GM19240 (cell line): ENCODE measurements around the gene SEH1L.
"Not testable (repeated sequence)": the region's sequence is repeated elsewhere in the genome, so short reads cannot be mapped to it uniquely, and the experiment has no call there.

Experiments
- DNase-seq: peaks from one replicate; pipeline ENCODE4 v3.0.0; 2011; ENCODE audit warnings: low spot score; ENCODE audit not compliant: insufficient read length

The SEH1L gene

DNA sequence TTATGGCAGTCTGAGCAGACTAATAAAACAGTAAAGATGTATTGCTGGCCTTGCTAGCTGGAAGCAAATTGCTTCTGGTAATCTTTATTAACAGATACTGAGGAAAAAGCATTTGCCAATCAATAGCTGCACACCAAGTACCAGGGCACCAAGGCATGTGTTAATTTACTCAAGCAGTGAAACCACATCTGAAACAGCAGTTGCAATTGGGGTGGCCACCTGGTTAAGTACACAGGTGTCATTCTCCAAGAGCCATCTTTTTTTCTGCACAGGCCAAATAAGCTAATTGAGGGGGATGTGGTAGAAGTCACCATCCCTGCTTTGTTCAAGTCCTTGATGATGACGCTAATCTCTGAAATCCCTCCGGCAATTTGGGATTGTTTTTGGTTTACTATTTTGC is 8.6 kb upstream of the SEH1L start:
- DNase-seq = no peak

DNA sequence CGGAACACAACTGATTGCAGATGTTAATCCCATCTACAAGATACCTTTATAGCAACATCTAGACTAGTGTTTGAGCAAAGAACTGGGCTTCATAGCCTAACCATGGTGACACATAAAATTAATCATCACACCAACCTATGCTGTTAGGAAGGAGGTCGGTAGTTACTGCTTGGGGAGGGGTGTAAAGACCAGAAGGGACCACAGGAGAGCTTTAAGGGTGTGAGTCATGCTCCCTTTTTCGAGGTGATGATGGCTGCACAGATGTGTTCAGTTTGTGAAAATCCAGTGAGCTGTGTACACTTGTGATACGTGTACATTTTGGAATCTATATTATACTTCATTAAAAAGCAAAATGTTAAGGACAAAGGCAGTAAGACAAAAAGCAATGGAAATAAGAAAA is 4.6 kb upstream of the SEH1L start:
- no peak for DNase-seq

DNA sequence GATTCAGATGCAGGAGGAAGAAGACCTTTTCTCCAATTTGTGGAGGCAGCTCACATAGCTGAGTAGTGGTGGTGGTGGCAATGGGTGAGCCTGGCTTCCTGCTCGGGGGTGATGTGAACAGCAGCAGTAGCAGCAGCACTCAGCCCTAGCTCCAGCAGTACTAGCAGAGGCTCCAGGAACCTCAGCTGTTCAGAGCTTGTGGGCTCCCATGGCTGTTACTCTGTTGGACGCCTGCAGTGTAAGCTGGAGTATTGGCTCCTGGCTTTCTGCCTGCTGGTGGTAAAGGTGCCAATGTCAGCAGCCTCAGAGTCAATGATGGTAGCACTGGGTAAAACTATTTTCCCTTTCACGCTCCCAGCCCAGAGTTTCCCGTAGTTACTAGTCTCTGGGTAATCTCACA is 3.1 kb upstream of the SEH1L start:
- DNase-seq = no peak

DNA sequence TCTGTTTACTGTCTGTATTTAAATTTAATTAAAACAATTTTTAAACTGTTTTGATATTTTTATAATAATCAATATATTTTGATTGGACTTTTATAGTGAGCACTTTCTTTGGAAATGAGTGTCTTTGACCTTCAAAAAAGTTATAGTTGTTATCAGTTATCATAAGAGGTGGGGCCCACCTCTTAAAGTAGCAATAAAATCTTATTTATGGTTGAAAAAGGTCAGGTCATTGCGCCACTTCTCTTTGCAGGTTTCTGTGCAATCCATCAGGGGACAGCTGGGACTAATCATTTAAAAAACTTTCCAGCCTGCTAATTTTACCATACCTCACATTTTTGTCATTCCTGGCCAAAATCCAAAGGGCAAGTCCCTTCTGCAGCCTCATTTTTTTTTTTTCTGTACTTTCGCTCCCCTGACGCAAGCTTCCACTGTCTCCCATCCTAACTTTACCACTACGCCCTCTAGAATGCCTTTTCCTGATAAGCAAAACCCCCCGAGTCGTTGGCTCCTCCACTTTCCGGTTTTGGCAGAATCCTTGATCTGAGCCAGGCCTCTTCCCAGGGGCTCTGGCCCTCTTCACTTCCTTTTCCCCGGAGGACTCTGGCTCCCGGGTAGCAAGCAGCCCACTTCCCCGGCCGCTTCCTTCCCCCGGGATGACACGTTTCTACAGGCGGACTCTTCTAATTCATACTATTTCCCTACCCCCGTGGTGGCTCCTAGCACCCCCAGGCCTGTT is 1.1 kb upstream of the SEH1L start:
- DNase-seq = no peak

DNA sequence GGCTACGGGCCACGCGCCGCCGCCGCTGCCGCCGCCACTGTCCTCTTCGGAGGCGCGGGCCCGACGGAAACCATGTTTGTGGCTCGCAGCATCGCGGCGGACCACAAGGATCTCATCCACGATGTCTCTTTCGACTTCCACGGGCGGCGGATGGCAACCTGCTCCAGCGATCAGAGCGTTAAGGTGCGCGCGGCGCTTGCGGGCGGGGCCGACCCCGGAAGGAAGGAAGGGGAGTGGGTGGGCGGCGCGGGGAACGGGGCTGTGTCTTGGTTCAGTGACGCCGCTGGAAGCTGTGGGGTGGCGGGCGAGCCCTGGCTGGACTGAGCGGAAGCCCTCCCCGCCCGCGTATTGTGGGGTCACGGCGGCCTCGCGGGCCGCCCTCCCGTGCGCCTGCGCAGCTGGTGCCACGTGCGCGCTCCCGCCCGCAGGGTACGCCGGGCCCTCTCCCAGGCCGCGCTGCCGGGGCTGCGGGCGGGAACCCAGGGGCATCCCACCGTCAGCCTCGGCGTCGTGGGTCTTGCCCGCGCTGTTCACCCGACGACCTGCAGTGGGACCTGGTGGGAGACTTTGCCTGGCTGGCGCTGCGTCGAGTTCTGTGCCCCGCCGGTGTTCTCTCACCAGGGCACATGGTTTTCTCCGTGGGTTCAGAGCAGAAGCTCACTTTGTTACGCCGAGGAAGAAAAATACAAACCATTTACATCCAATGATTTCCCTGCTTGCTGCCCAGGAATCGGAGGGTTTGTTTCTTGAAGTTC is 416 bp downstream of the SEH1L start:
- DNase-seq = peak; percentile 77

DNA sequence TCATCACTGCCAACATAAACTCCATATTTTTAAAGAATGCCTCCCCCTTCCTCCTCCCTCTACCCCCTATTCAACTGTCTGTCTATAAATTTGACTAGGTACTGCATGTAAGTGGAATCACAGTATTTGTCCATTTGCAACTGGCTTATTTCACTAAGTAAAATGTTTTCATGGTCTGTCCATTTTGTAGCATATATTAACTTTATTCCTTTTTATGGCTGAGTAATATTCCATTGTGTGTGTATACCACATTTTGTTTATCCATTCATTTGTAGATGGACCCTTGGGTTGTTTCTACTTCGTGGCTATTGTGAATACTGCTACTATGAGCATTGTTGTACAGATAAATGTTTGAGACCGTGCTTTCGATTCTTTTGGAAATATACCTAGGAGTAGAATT is 10.7 kb downstream of the SEH1L start:
- no peak for DNase-seq

DNA sequence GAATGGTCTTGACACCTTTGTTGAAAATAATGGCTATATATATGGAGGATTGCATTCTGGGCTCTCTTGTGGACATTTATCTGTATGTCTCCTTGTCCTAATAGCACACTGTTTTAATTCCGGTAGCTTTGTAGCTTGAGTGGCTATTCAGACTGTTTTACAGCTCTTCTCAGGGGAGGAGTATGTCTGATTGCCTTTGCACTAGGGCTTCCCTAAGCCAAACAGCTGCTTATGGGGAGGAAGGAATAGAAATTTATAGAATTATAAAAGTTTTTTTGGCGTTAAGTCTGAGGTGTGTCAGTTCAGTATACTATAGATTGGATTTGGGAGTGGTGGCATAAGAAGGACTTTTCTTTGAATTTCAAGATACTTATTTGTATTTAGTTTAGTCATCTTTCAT is 12.6 kb downstream of the SEH1L start:
- DNase-seq = no peak

DNA sequence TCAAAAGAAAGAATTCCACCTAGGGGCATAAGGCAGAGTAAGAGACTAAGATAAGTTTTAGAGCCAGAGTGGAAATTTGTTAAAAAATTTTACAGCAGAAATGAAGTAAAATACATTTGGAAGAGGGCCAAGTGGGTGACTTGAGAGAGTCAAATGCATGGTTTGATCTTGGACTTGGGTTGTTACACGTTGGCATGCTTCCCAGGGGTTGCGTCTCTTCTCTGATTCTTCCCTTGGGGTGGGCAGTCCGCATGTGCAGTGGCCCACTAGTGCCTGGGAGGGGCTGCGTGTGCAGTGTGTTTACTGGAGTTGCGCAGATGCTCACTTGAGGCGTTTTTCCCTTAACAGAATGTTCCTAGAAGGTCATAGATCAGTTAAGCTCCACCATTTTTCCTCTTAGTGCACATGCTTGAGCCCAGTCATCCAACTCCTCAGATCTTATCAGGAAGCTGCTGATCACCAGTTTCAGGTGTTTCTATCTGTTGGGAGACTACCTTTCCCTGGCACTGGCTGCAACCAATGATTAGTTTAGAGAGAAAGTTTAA is 13.1 kb downstream of the SEH1L start:
- DNase-seq = no peak

DNA sequence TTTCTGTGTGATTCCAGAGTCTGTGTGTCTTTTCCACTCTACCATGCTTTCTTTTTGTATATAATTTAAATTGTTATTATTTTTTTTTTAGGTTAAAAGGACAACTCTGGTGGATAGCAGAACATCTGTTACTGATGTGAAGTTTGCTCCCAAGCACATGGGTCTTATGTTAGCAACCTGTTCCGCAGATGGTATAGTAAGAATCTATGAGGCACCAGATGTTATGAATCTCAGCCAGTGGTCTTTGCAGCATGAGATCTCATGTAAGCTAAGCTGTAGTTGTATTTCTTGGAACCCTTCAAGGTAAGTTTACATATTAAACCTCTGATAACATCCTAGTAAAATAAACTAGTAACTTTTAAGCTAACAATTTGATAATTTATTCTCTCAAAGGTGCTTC is 15.3 kb downstream of the SEH1L start:
- no peak for DNase-seq

DNA sequence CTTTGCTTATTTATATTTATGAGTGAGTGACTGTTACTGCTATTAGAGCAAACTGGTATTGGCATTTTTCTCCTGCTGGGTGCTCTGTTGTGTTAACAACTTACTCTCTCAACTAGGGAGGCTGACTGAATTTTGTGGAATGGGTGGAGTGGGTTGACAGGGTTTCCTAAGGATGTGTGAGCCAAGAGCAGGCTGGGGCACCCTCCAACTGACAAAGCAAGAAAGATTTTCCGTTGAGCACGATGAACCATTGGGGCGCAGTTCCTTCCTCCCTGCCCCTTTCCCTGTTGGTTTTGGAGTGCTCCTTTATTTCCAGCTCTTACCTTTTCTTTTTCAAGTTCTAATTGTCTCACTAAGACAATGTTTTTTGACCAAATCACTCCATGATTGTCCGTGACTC is 20.3 kb downstream of the SEH1L start:
- DNase-seq = no peak

DNA sequence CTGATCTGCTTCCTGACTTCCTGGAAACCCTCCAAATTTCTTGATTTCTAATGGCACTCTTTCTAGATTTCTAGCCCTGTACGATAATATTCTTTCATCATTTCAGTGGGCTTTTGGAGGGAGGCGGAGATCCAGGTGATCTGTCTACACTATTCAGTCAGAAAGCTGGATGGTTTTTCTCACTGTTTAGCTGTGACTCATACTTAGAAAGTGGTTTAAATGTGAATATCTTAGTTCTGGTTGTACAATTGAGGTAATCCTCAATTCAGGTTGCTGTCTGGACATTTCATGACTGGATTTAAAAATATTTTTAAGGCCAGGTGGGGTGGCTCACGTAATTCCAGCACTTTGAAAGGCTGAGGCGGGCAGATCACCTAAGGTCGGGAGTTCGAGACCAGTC is 20.8 kb downstream of the SEH1L start:
- no peak for DNase-seq

DNA sequence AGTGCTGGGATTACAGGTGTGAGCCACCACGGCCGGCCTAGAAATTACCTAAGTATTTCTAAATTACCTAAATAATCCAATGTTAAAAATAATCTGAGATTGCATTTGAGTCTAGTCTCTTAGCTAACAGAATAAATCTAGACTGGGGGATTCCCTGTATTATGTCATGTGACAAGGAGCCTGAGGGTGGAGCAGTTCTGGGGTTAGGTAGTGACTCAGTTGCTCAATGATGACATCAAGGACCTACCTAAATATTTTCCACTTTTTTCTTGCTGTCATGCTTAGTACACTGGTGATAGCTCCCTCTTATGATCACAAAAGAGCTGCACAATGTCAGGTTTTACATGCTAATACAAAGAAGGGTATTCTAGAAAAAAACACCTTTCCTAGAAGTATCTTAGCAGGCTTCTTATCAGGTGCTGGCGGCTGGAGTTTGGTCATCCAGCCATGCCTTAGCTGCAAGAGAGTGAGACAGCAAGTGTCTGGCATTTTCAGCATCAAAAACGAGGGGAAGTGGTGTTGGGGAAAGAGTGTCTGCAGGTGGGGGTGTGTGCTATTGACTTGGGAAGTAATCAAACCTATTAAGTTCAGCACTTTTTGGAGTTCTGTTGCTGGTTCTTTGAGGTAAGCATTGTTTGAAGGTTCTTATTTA is 25.9 kb downstream of the SEH1L start:
- no peak for DNase-seq

DNA sequence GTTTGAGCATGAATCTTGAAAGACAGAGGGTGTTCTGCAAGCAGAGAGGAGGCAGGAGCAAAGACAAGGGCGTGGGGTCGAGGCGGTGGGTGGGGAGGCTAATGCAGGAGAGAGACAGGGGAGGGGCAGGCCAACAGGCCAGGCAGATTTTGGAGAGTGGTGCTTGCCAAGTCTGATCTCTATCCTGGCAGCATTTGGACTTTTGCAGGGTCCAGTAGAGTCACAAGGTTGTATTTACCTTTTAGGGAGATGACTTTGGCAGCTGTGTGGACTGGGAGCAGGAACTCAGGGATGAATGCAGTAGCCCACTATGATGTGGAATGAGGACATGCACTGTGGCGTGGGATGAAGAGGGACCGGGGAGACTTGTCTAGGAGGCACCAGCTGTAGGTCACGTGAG is 27.7 kb downstream of the SEH1L start:
- DNase-seq = no peak

DNA sequence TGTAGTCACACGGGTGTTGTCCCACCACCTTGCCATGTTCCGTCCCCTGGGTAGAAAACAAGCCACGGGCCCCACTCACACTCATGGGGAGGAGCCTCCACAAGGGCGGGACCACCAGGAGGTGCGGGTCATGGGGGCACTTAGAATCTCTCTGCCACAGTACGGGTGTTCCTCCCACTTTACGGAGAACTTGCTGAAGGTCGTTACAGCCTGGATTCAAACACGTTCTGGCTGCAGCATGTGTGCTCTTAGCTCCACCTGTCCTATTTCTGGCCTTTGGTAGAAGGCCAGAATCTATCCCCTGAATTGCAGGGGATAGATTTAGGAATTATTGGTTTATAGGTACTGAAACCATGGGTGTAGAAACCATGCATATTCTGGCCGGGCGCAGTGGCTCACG is 28.5 kb downstream of the SEH1L start:
- DNase-seq = no peak

DNA sequence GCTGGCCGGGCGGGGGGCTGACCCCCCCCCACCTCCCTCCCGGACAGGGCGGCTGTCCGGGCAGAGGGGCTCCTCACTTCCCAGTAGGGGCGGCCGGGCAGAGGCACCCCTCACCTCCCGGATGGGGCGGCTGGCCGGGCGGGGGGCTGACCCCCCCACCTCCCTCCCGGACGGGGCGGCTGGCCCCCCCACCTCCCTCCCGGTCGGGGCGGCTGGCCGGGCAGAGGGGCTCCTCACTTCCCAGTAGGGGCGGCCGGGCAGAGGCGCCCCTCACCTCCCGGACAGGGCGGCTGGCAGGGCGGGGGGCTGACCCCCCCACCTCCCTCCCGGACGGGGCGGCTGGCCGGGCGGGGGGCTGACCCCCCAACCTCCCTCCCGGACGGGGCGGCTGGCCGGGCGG is 32.3 kb downstream of the SEH1L start:
- DNase-seq = not testable (repeated sequence)

DNA sequence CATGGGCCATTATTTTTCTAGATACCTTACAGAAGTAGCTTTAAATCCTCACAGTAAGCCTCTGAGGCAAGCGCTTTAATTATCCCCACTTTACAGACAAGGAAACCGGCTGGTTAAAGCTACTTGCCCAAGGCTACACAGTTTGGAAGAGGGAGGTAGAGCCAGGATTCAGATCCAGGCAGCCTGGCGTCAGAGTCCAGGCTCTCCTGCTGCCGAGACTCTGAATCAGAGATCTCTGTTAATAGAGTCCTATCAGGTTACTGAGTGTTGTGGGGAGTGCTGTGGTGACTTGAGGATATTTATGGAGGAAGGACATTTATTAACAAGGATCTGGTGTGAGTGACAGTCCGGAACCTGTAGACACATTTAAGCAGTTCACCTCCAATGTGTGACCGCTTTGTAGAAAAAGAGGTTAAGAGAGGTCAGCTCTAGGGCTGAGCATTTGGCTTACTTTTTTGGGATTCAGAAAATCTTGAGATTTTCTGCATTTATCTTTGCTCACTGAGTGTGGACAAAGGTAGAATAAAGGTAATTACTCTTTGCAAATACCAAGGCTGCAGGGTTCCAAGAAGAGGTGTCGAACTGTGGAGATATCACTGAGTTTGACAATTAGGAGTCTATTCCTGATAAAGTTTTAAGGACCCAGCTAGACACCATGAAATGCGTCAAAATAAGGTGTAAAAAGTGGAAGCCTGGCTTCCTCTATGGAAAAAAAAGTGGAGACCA is 41.7 kb downstream of the SEH1L start:
- DNase-seq = no peak

DNA sequence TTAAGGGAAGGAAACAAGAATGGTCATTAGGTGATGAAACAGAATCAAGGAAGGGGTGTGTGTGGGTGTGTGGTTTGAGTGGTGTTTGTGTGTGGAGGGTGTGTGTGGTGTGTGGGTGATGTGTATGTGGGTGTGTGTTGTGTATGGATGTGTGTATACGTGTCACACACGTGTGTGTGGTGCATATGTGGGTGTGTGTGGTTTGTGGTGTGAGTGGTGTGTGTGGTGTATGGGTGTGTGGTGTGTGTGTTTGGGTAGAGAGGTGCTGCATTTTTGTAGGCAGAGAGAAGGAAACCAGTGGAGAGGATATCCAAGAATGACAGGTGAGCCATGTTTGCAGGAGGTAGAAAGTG is 42.3 kb downstream of the SEH1L start:
- no peak for DNase-seq

DNA sequence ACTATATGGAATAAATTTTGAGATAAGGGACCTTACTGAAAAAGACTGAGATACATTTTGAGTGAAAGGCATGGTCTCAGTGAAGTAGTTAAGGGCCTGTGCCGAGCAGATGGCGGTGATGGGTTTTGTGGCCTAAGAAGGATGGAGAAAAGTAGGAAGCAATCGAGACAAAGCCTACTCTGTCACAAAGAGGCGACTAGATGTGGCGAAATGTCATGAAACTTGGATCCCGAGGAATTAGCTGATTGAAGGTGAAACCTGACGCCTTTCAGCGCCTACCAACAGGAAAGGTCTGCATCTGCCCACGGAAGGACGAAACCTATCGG is 42.8 kb downstream of the SEH1L start:
- DNase-seq = no peak

DNA sequence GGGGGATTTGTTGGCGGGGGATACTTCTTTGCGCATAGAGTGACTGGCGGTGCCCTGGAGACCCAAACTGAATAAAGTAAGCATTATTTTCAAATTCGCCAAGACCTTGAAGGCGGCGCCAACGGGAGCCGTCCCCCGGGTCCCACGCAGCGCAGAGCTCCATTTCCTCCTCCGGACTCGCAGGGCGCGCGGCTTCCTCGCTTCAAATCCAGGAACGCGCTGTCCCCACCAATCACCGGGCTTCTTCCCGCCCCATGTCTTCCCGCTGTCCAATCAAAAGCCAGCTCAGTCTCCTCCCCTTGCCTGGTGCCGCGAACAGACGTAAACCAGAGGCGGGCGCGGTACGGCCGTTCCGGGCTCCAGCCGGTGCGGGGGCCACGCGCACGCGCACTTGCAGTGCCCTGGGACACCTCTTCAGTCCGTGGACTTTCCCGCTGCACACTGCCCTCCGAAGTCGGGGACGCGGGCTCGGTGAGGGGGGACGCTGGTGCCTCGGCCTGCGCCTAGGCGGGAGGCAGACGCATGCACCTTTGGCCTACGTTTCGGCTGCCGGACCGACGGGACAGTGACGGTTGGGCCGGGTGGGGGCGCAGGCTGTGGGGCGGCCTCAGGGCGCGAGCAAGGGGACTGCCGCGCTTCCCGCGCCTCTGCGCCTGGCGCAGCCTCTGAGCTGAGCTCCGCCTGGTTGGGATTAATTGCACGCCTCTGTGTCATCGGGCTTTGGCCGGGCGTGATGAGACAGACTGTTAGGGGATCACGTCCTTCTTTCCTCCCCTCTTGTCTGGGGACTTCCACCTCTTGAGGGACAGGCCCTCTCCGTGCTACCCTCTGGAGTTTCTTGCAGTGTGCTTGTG is 43.4 kb downstream of the SEH1L start, which contains the start of gene CEP192:
TSS of gene CEP192 (plus strand) at position 396 of the 854 bp plus-strand sequence. CDS start 8,063 bp downstream, outside the sequence.
- peak; percentile 59 for DNase-seq

DNA sequence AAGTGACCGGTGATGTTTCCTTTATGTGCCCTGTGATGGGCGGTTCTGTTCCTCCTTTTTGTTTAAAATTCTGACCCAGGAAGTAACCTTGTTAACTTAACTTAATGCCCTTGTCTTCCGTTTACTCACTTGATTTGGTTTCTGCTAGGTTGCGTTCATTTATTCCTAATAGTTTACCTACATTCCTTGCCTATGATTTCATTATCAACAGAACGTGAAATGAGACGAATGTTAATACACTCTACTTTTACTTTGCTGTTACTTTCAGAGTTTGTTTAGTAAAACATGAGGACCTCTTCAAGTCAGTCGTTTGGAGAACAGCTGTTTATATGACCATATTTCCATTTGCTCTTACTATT is 44.0 kb downstream of the SEH1L start:
- DNase-seq = no peak

DNA sequence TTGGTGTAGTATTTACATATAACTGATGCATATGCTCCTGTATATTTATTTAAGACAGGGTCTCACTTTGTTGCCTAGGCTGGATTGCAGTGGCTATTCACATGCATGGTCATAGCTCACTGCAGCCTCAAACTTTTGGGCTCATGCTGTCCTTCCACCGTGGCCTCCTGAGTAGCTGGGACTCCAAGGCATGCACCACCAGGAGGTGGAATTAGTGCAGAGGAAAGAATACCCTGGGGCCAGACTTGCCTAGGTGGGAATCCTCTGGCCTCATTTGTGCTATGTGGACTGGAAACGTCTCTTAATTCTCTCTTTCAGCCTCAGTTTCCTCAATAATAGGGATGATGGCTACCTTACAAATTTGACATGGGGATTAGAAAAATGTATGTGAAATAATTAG is 45.6 kb downstream of the SEH1L start:
- no peak for DNase-seq
